ENCODE results near the gene DNAH6.
"Not testable (repeated sequence)": the region's sequence is repeated elsewhere in the genome, so short reads cannot be mapped to it uniquely, and the experiment has no call there.

DNAH6 gene

DNA sequence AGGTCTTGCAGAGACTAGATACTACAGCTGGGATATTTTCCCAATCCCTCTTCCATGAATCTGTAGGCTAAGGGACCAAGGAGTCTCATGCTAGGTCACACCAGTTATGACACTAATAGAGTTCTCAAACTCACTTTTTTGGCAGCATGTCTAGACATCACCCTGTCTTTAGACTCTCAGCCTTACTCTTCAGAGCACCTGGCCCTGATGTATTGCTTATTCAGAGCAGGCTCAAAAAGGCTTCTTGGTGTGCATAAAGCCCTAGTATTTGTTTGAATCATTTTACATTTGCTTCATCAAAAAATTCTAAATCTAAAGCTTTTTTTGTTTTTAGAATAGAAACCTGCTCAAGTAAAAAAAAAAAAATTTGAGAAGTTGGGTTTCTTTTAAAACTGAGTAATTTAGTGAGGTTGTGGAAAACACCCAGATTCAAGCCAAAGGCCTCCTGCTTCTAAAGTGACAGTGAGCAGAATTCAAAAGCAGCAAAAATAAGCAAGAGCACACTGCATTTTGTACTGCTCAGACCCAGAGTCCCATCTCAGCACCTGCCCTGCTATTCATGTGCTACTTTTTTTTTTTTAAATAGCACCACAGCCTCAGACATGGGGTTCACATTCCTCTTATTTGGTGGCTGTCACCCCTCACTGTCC lies 18.0 kb upstream of the DNAH6 start:
- no peak for DNase-seq (ENCODE audit: low read depth)
- TF ChIP-seq, protein P1, sequence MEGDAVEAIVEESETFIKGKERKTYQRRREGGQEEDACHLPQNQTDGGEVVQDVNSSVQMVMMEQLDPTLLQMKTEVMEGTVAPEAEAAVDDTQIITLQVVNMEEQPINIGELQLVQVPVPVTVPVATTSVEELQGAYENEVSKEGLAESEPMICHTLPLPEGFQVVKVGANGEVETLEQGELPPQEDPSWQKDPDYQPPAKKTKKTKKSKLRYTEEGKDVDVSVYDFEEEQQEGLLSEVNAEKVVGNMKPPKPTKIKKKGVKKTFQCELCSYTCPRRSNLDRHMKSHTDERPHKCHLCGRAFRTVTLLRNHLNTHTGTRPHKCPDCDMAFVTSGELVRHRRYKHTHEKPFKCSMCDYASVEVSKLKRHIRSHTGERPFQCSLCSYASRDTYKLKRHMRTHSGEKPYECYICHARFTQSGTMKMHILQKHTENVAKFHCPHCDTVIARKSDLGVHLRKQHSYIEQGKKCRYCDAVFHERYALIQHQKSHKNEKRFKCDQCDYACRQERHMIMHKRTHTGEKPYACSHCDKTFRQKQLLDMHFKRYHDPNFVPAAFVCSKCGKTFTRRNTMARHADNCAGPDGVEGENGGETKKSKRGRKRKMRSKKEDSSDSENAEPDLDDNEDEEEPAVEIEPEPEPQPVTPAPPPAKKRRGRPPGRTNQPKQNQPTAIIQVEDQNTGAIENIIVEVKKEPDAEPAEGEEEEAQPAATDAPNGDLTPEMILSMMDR (IDR thresholded peaks at IDR 0.05; ENCODE audit: low read length, missing control alignments), result no peak
- no peak overlapping the region for H3K4me3 ChIP-seq (replicated peaks; ENCODE audit: low read depth, low read length)

DNA sequence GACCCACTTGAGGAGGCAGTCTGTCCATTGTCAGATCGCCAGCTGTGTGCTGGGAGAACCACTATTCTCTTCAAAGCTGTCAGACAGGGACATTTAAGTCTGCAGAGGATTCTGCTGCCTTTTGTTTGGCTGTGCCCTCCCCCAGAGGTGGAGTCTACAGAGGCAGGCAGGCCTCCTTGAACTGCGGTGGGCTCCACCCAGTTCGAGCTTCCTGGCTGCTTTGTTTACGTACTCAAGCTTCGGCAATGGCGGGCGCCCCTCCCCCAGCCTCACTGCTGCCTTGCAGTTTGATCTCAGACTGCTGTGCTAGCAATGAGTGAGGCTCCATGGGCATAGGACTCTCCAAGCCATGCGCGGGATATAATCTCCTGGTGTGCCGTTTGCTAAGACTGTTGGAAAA lies 5.3 kb upstream of the DNAH6 start:
- not testable (repeated sequence) for H3K4me3 ChIP-seq (replicated peaks; ENCODE audit: low read depth, low read length); DNase-seq (ENCODE audit: low read depth)

DNA sequence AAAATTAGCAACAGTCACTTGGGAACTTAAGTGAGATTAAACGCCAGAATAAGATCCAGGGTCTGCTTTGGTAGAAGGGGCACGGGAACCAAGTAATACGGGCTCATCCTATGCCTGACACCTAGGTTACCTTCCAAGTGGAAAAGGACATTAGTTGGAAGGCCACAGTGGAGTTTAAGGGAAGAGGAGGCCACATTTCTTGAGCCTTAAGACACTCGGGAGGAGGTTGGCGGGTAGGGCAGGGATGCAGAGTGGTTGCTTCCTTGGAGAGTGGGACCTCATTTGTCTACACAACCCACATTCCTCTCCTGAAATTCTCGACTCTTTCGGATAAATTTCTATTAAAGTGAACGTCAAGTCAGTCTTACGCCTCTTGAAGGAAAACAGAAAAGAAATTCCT lies 510 bp upstream of the DNAH6 start:
- no peak for DNase-seq (ENCODE audit: low read depth)
- TF ChIP-seq, protein P1 (IDR thresholded peaks at IDR 0.05; ENCODE audit: low read length, missing control alignments), result no peak
- peak overlapping the region; percentile 64 for H3K4me3 ChIP-seq (replicated peaks; ENCODE audit: low read depth, low read length)

DNA sequence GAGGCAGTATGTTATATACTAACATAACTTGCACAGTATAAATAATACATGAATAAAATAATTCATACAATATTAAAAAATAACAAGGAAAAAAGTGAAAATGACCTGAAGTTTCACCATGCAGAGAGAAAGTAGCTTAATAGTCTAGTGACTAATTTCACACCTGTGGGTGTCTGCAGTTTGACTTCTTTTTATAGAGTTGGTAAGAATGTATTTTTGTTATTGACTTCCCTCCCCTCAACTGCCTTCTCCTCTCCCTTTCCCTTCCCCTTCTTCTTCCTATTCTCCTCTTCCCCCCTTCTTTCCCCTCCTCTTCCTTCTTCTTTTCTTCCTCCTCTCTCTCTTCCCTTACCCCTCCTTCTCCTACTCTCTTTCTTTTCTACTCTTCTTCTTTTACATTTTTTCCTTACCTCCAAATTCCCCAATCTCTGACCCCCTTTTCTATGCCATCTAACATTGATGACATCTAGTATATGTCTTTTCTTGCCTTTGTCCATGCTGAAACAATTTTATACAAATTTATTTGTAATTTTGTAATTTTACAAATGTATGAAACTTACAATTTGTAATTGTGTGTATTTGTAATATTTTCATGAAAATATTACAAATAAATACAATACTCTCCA lies 3.1 kb downstream of the DNAH6 start:
- H3K4me3 ChIP-seq (replicated peaks; ENCODE audit: low read depth, low read length), result no peak overlapping the region
- no peak for DNase-seq (ENCODE audit: low read depth)
- TF ChIP-seq, protein P1 (IDR thresholded peaks at IDR 0.05; ENCODE audit: low read length, missing control alignments), result no peak

DNA sequence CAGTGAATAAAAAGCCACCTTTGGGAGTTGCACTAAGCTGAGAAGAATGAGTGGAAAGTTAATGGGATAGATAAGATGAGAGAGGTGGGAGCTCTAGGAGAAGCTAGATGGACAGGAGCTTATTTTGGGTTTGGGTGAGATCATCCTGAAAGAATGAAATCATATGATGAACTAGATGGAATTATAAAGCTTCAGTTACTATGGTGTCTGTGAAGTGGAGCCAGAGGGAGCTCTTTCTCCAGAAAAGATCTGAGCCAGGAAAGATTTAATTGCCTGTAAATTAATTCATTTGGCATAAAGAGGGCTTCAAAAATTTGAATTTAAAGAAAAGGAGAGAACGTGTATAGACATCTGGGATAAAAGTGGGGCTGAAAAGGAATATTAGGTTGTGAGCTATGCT lies 10.3 kb downstream of the DNAH6 start:
- TF ChIP-seq, protein P1 (IDR thresholded peaks at IDR 0.05; ENCODE audit: low read length, missing control alignments), result no peak
- H3K4me3 ChIP-seq (replicated peaks; ENCODE audit: low read depth, low read length), result no peak overlapping the region
- DNase-seq (ENCODE audit: low read depth), result no peak

DNA sequence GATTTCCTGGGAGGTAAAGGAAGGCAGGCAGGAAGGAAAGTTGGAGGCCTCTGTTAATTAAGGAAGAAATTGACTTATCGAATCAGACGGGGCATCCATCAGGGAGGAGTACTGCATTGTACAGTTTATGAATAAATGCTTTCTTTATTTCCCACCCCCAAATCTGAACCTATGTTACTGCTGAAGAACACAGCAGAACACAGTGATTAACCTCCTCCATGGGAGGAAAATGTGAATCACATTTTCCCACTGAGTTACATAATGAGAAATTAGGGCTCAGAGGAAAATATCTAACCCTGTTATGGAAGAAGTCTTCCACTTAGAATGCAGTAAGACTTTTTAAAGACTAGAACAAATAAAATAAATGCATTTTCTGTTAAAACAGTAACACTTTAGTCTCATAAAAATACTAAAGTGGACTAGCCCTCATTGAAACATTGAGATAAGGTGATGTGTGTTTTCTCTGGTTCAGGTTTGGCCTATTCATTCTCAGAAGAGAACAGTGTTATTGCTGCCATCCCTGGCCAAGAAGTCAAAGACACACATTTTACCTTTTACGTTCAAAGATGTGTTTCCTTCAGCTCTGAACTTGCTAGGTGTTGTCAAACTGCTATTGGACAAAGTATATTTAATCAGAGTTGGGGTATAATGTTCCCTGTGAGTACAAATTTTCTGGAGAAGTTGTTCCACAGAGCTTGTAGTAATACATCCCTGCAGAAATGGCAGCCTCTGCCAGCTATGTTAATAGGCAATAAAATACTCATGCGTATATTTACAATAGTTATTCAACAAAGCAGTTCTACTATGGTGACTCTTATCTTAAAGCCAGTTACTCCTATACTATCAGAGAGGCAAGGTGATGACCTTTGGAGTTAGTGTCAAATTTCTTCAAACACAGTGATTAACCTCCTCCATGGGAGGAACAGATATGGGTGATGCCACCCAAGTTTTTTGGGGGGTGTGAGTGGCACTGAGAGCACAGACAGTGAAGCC lies 11.1 kb downstream of the DNAH6 start:
- DNase-seq (ENCODE audit: low read depth), result no peak
- H3K4me3 ChIP-seq (replicated peaks; ENCODE audit: low read depth, low read length), result no peak overlapping the region
- TF ChIP-seq, protein P1 (IDR thresholded peaks at IDR 0.05; ENCODE audit: low read length, missing control alignments), result no peak

DNA sequence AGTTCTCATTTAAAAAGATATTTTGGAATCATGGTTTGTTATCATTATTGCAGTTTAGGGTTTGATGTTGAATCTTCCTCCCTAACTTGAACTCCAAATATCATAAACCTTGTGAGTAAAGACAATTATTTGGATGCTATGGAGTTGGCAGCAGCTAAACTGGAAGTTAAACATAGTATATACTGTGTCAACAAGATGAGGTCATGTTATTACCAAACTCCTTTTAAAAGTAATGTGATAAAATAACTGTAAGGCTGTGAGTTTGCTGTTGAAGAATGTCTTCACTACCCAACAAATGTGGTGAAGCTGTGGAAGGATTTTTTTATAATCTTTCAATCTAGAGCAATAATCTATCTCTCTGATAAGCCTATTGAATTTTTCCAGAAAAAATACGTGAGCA lies 16.0 kb downstream of the DNAH6 start:
- no peak overlapping the region for H3K4me3 ChIP-seq (replicated peaks; ENCODE audit: low read depth, low read length)
- no peak for DNase-seq (ENCODE audit: low read depth)

More for the DNA sequence above, 16.0 kb downstream of the DNAH6 start:
- TF ChIP-seq, protein P1 (IDR thresholded peaks at IDR 0.05; ENCODE audit: low read length, missing control alignments), result no peak

Data from fibroblast of pulmonary artery (primary cell).